Stimulated activated CD4-positive, alpha-beta T cell treated with anti-CD3 and anti-CD28 coated beads, Interleukin-1b, Interleukin-23, amount 100 ng/mL, for 4 hours (primary cell): Measurements from ENCODE around the gene KLHDC2.
"Not testable (repeated sequence)": the region's sequence is repeated elsewhere in the genome, so short reads cannot be mapped to it uniquely, and the experiment has no call there.

ENCODE experiments used
- DNase-seq, 2 donors: peaks; one replicate each; pipeline ENCODE4 v3.0.0-alpha.2; 2020; ENCODE audit warnings: low read depth in 2 of 2

The KLHDC2 gene

GRCh38 chr14:49767571-49768300, at the start of gene KLHDC2:
TSS of gene KLHDC2 (plus strand) at chr14:49768153. CDS start at chr14:49768469, 316 bp downstream.
- peak; percentile 75 to 82 for DNase-seq

GRCh38 chr14:49720744-49721143, 47.2 kb upstream of the KLHDC2 start:
- no peak for DNase-seq

GRCh38 chr14:49721733-49722435, 46.1 kb upstream of the KLHDC2 start:
- DNase-seq, result not testable (repeated sequence)

- no peak for DNase-seq
Measured at GRCh38 chr14:49727171-49727570, 40.8 kb upstream of the KLHDC2 start.

GRCh38 chr14:49732896-49733295, 35.1 kb upstream of the KLHDC2 start:
- no peak for DNase-seq

- no peak for DNase-seq
Measured at GRCh38 chr14:49733836-49734235, 34.1 kb upstream of the KLHDC2 start.

GRCh38 chr14:49735669-49736068, 32.3 kb upstream of the KLHDC2 start:
- not testable (repeated sequence) for DNase-seq

- DNase-seq, result no peak
Measured at GRCh38 chr14:49745191-49745590, 22.8 kb upstream of the KLHDC2 start.

- not testable (repeated sequence) for DNase-seq
Measured at GRCh38 chr14:49746476-49746875, 21.5 kb upstream of the KLHDC2 start.

- DNase-seq, result no peak
Measured at GRCh38 chr14:49754570-49755097, 13.3 kb upstream of the KLHDC2 start.

- no peak for DNase-seq
Measured at GRCh38 chr14:49755378-49755777, 12.6 kb upstream of the KLHDC2 start.

GRCh38 chr14:49761839-49762551, 6.0 kb upstream of the KLHDC2 start:
- no peak for DNase-seq

- no peak for DNase-seq
Measured at GRCh38 chr14:49766839-49767238, 1.1 kb upstream of the KLHDC2 start.

- DNase-seq, result no peak
Measured at GRCh38 chr14:49767270-49767570, 733 bp upstream of the KLHDC2 start.

- DNase-seq, result peak; percentile 47 to 50
Measured at GRCh38 chr14:49768301-49769121, 558 bp downstream of the KLHDC2 start.

GRCh38 chr14:49769171-49769570, 1.2 kb downstream of the KLHDC2 start:
- DNase-seq, result no peak

GRCh38 chr14:49769581-49770211, 1.7 kb downstream of the KLHDC2 start:
- no peak for DNase-seq

- DNase-seq, result no peak
Measured at GRCh38 chr14:49770212-49770817, 2.4 kb downstream of the KLHDC2 start.

GRCh38 chr14:49771691-49772090, 3.7 kb downstream of the KLHDC2 start:
- DNase-seq, result not testable (repeated sequence)

- DNase-seq, result no peak
Measured at GRCh38 chr14:49774106-49774505, 6.2 kb downstream of the KLHDC2 start.

GRCh38 chr14:49778421-49778820, 10.5 kb downstream of the KLHDC2 start:
- DNase-seq, result no peak
